DMS114 treated with DMSO at 0.1 percent for 48 hours (cell line): ENCODE results near the gene OPTN.
A peak's percentile ranks its signal among the peaks of the same experiment; 100 is the strongest.
"Not testable (repeated sequence)": the region's sequence is repeated elsewhere in the genome, so short reads cannot be mapped to it uniquely, and the experiment has no call there.

ENCODE experiments used
- DNase-seq: peaks from one replicate; lab custom pipeline; 2025; ENCODE audit not compliant: unreplicated experiment; lab: John Stamatoyannopoulos, UW

OPTN gene

DNA sequence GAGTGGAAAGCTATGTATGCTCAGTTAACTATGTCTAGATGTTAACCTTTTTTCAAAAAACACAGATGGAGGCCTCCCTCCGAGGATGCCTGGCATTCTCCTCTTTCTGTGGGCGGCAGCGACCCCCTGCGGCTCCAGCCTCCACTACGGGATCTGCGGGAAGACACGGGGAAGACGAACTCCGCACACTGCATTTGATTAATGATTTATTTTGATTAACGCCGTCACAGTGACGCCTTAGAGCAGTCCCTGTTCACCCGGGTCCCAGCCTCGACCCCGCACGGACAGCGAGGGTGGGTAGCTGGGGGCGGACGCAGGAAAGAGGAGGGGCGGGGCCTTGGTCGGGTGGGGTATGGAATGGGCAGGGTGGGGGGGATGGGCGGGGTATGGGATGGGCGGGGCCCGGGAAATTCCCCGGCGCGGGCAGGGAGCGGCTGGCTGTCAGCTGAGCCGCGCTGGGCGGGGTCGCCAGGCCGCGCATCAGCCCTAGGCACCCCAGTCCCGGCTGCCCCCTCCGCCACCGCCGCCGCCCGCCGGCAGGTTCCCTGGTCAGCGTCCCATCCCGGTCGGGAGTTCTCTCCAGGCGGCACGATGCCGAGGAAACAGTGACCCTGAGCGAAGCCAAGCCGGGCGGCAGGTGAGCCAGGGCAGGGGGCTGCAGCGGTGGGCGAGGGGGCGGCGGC, at the start of gene OPTN:
Gene OPTN (plus strand): TSS at position 498 of the 683 bp plus-strand sequence. CDS start 8,960 bp downstream, outside the sequence.
- peak; percentile 88 for DNase-seq

DNA sequence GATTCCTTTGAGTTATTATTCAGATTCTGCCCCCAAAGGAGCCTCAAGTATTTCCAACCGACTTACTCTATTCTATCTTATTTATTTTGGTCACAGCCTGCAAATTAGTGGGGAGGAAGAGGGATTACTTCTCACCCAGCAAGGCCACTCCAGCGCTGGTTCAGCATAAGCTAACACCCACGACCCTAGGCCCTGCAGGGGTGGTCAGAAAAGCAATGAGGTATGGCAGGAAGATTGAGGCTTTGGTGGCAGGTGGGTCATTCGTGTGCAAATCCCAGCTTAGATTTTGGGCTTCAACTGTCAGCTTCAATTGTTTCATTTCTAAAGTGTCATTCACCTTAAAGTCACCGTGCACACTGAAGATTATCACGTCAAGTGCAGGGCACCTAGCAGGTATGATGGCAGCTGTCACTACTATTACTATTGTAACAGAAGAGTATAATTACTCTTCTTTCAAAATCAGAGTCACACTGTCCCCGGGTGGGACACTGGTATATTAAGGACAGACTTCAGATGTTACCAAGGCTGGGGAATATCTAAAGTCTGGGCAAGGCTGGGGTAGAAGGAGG, 48.8 kb upstream of the OPTN start:
- no peak for DNase-seq

GRCh38 chr10:13053208-13053607, 46.8 kb upstream of the OPTN start:
- DNase-seq = not testable (repeated sequence)

DNA sequence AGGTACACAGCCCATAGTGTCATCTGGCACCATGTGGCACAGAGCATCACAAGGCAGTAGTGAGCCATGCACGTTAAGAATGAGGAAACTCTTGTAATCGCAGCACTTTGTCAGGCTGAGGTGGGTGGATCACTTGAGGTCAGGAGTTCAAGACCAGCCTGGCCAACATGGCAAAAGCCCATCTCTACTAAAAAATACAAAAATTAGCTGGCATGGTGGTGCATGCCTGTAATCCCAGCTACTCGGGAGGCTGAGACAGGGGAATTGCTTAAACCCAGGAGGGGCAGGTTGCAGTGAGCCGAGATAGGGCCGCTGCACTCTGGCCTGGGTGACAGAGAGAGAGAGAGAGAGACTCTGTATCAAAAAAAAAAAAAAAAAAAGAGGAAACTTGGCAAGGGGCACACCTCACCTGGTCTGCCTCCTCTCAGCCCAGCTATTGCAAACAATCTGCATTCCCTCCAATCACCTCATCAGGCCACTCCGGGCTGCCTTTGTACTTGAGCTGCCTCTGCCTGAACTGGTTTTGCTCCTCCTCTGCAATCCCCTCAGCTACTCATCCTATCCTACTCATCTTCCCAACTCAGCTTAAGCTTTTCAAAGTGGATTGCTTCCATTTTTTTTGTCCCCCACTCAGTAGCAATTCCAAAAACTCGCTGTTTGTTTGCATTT, 46.0 kb upstream of the OPTN start:
- DNase-seq = no peak

- no peak for DNase-seq
Observed at GRCh38 chr10:13054844-13055243, 45.1 kb upstream of the OPTN start.

DNA sequence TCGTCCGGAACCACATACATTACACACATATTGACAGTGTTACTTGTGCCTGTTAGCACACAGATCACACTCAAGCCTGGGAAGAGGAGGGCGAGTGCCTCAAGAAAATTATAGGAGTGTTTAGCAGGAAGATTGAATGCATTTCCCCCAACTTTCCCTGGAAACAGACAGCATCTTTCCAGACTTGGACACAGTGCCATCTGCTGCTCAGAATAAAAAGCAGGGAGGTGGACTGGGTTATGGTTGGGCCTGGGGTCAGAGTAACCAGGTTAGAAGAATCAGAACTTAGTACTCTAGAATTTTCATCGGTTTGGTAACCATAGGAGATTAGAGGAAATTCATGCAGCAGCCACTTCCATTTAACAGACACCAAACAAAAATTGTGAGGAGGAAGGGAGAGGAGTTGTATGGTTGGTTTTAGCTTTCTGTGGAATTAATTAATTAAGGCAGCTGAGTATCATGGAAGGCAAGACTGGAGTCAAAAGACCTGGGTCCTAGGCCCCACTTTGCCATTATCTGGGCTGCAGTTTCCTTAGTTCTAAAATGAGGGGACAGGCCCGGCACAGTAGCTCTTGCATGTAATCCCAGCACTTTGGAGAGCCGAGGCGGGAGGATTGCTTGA, 43.4 kb upstream of the OPTN start:
- DNase-seq = peak; percentile 7

DNA sequence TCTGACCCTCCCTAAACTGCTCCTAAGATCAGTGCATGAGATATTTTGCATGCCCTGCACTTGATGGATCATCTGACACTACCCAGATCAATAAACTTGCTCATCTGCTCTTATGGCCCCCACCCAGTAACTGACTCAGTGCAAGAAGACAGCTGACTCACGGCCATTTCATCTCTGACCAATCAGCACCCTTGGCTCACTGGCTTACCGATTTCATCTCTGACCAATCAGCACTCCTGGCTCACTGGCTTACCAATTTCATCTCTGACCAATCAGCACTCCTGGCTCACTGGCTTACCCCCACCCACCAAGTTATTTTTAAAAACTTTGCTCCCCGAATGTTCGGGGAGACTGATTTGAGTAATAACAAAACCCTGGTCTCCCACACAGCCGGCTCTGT, 37.2 kb upstream of the OPTN start:
- DNase-seq = no peak

- DNase-seq = no peak
Observed at GRCh38 chr10:13066527-13066926, 33.4 kb upstream of the OPTN start.

GRCh38 chr10:13067431-13067830, 32.5 kb upstream of the OPTN start:
- no peak for DNase-seq

DNA sequence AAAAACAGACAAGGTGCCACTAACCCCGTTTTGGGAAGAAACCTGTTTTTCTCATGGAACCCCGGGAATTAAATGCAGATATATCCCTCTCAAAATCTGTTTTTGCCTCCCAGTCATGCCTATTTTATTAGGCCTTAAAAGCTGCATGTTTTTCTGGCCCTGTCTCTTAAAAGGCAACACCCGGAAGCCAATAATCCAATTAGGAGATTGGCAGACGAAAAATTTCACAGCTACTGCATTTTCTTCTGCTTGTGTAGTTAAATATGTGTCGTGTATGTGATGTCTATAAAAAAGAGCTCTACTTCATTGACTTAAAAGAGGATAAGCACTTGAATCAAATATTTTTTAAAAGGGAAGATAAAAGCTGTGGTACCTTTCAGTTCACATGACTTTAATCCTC, 31.9 kb upstream of the OPTN start:
- DNase-seq = no peak

- DNase-seq = no peak
Observed at GRCh38 chr10:13068484-13068883, 31.5 kb upstream of the OPTN start.

GRCh38 chr10:13072339-13072738, 27.6 kb upstream of the OPTN start:
- no peak for DNase-seq

DNA sequence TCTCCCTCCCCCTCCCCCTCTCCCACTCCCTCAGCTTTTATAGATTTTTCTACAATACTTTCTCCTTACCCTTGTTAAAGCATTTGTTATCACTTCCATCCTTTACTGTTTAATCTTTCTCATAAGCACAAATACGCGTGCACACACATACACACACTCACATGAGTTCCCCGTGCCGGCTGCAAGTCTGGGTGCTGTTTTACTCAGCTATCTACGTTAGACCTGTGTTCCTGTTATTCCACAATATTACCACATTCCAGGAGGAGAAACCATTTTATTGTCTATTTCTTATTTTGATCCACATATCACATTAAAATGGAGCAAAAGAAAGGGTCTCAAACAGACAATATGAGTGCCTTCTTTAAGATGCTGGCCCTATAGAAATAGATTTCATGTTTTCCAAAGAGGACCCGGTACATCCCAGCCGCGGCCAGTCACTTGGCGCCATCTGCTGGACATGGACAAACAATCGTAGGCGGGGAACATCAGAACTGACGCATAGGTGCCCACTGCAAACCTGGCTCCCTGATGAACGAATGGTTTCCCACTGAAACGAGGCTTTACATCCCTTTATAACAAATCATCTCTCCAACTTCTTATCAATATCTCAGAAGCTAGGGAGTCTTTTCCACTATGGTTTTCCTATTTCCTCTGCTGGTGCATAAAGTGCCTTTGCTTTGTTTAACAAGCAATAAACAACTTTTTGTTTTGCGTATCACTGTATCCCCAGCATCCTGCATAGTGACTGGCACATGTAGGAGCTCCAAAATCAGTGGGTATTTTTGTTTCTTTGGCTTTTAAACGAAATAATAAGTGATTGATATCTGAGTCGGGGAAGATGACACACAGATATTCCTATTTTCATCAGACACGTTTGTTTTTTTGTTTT, 25.2 kb upstream of the OPTN start:
- DNase-seq = peak; percentile 71

- no peak for DNase-seq
Observed at GRCh38 chr10:13078912-13079775, 20.8 kb upstream of the OPTN start.

DNA sequence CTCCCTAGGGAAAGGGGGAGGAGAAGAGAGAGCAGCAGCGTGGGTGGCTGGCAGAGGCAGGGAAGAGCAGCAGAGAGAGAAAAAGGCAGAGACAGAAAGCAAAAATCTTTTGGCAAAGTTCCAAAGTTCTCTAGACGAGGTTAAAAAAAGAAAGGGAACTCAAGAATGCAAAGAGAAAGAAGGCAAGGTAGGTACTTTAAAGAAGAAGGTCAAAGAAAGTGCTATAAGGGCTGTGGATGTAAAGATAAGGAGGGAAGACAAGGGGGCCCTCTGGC, 20.2 kb upstream of the OPTN start:
- DNase-seq = no peak

- DNase-seq = no peak
Observed at GRCh38 chr10:13080643-13081042, 19.3 kb upstream of the OPTN start.

- DNase-seq = not testable (repeated sequence)
Observed at GRCh38 chr10:13083700-13084099, 16.3 kb upstream of the OPTN start.

DNA sequence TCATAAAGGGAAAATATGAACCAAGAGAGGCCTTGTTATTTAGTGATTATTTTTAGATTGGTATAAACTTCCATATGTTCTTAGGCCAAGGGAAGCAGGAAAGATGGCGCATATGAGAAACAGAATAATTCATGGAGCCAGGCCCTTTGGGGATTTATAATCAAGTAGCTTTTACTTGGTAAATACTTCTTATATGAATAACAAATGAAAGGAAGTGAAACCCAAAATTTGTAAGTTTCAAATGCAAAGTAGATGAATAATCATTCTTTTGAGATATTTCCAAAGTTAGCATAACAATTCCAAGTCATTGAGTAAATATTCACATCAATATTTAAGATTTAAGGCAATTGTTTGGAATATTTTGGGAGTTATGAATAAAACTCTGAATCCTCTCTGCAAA, 13.9 kb upstream of the OPTN start:
- no peak for DNase-seq

DNA sequence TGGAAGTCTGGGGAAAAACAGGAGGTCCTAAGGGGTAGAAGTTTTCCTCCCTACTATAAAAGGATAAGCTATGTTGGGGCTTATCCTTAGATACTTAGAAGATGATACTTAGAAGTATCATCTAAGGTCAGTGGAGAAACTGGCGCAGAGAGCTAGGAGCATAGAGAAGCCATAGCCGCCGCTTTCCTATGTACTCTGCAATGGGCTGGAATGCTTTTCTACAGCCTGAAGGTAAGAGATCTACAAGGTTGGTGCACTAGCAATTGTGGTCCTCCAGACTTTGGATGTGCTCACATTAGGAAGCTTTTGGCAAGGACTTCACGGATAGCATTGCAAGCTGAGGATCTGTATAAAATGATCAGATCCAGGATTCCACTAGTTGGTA, 12.4 kb upstream of the OPTN start:
- DNase-seq = no peak

DNA sequence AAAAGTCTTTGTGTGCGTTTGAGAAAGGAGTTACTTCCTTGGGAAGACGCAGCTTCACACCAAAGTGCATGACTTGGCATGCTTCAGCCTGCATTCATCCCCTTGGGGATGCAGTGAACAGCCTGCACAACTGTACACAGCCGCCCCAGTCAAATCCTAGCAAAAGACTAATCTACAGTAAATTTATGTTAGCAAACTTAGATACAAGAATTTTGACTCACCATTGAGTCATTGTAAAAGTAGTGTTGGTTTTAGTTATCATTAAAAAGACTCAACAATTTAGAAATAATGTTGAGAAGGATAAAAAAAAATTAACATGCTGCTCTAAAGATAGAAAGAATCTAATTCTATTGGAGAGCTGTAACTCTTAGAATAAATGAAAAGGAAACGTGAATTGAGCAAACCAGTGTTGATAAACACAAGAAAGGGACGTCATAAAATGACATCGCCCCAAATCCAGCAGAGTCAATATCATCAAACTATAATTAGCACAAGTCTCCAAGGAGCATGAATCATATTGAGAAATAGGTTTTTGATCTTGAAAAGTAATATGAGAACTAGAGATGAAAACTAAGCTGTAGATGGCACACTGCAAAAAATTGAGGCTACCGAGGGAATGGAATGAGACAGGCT, 11.9 kb upstream of the OPTN start:
- no peak for DNase-seq
